Activated T-cell treated with anti-CD3 and anti-CD28 coated beads, Interleukin-2, amount 50 U/mL, for 72 hours (primary cell): Measurements from ENCODE around the gene GSK3B. TPM values are rescaled to one million over a fixed set of nuclear protein-coding genes. Genes with fewer than 3 reads are reported as not detected.
A peak's percentile ranks its signal among the peaks of the same experiment; 100 is the strongest.

Experiments
- ATAC-seq, 2 donors: fragments of 150-1000 bp; cut with Tn5 transposase; replicated peaks in 1 of 2; 2 replicates each; pipeline ENCODE4 v1.10.0; 2021; ENCODE audit warnings: moderate library complexity in 2 of 2, mild to moderate bottlenecking in 1 of 2
- DNase-seq, 2 donors: peaks; one replicate each; pipeline ENCODE4 v3.0.0; 2021 to 2022; ENCODE audit warnings: mixed read lengths in 1 of 2
- H3K27ac Mint-ChIP-seq: one replicate; pipeline ENCODE4 v1.8.0; 2022; ENCODE audit warnings: mild to moderate bottlenecking, moderate library complexity, mixed read lengths
- H3K27me3 Mint-ChIP-seq: one replicate; pipeline ENCODE4 v1.8.0; 2022; ENCODE audit warnings: low read depth, mixed read lengths
- H3K36me3 Mint-ChIP-seq, 2 donors: one replicate each; pipeline ENCODE4 v1.8.0; 2022; ENCODE audit warnings: mixed read lengths in 2 of 2, mild to moderate bottlenecking in 1 of 2; ENCODE audit not compliant: insufficient read depth in 2 of 2
- H3K4me1 Mint-ChIP-seq: one replicate; pipeline ENCODE4 v1.8.0; 2022; ENCODE audit warnings: low read depth, mixed read lengths
- H3K4me3 Mint-ChIP-seq, 2 donors: one replicate each; pipeline ENCODE4 v1.8.0; 2022; ENCODE audit warnings: mild to moderate bottlenecking in 2 of 2, mixed read lengths in 2 of 2, moderate library complexity in 2 of 2
- H3K9me3 Mint-ChIP-seq, 2 donors: one replicate each; pipeline ENCODE4 v1.8.0; 2022; ENCODE audit warnings: mixed read lengths in 2 of 2
- total RNA-seq, 2 donors: library from RNA; stranded (reverse); gene quantifications; one replicate each; pipeline ENCODE4 v1.2.3, GENCODE V29; 2022

The GSK3B gene
- total RNA-seq, 2 donors from 2014 or later, result 35.4 to 37.5 TPM

- no peaks in the 10 kb centered on the region for H3K9me3 Mint-ChIP-seq
- H3K4me3 Mint-ChIP-seq, result no peak overlapping the region
- no peaks in the 10 kb centered on the region for H3K27me3 Mint-ChIP-seq
- H3K27ac Mint-ChIP-seq, result no peak overlapping the region
- DNase-seq (peak; percentile 27 to 28), ATAC-seq (no peak)
- peaks cover 2 to 4% of the 10 kb centered on the region in 2 donors for H3K36me3 Mint-ChIP-seq
- peaks cover 33% of the 10 kb centered on the region for H3K4me1 Mint-ChIP-seq
These were observed 932 bp downstream of the GSK3B start for GRCh38 chr3:120093119-120093910.

- Mint-ChIP-seq H3K27me3 (no peaks in the 10 kb centered on the region), H3K27ac (no peak overlapping the region), H3K36me3 (peaks cover 2 to 4% of the 10 kb centered on the region in 2 donors), H3K4me3 (no peak overlapping the region), H3K4me1 (peaks cover 28% of the 10 kb centered on the region), H3K9me3 (no peaks in the 10 kb centered on the region)
- ATAC-seq (no peak), DNase-seq (no peak)
These were observed 1.8 kb downstream of the GSK3B start for GRCh38 chr3:120092474-120092873.

GRCh38 chr3:120090422-120090821, 3.8 kb downstream of the GSK3B start:
- H3K36me3 Mint-ChIP-seq, result peaks cover 0 to 4% of the 10 kb centered on the region in 2 donors
- H3K4me3 Mint-ChIP-seq, result no peak overlapping the region
- DNase-seq (no peak), ATAC-seq (no peak)
- H3K27me3 Mint-ChIP-seq, result no peaks in the 10 kb centered on the region
- peaks cover 25% of the 10 kb centered on the region for H3K4me1 Mint-ChIP-seq
- H3K9me3 Mint-ChIP-seq, result no peaks in the 10 kb centered on the region
- H3K27ac Mint-ChIP-seq, result no peak overlapping the region

GRCh38 chr3:120089089-120089488, 5.2 kb downstream of the GSK3B start:
- peak overlapping the region; percentile 8 to 36 for H3K4me3 Mint-ChIP-seq
- H3K9me3 Mint-ChIP-seq, result no peaks in the 10 kb centered on the region
- no peak for ATAC-seq
- H3K36me3 Mint-ChIP-seq, result peaks cover 0 to 4% of the 10 kb centered on the region in 2 donors
- H3K27ac Mint-ChIP-seq, result peak overlapping the region; percentile 8
- DNase-seq, result no peak
- H3K27me3 Mint-ChIP-seq, result no peaks in the 10 kb centered on the region
- H3K4me1 Mint-ChIP-seq, result peaks cover 25% of the 10 kb centered on the region

GRCh38 chr3:120088622-120089021, 5.6 kb downstream of the GSK3B start:
- peak overlapping the region; percentile 8 to 36 for H3K4me3 Mint-ChIP-seq
- DNase-seq (no peak), ATAC-seq (peak in 1 of 2 donors; percentile 31)
- peaks cover 25% of the 10 kb centered on the region for H3K4me1 Mint-ChIP-seq
- no peaks in the 10 kb centered on the region for H3K27me3 Mint-ChIP-seq
- no peaks in the 10 kb centered on the region for H3K9me3 Mint-ChIP-seq
- H3K27ac Mint-ChIP-seq, result peak overlapping the region; percentile 8
- H3K36me3 Mint-ChIP-seq, result peaks cover 0 to 4% of the 10 kb centered on the region in 2 donors

GRCh38 chr3:120081719-120082118, 12.5 kb downstream of the GSK3B start:
- DNase-seq (no peak), ATAC-seq (no peak)
- H3K4me3 Mint-ChIP-seq, result no peak overlapping the region
- no peaks in the 10 kb centered on the region for H3K9me3 Mint-ChIP-seq
- H3K27ac Mint-ChIP-seq, result no peak overlapping the region
- peaks cover 1 to 10% of the 10 kb centered on the region in 2 donors for H3K36me3 Mint-ChIP-seq
- H3K27me3 Mint-ChIP-seq, result no peaks in the 10 kb centered on the region
- peaks cover 53% of the 10 kb centered on the region for H3K4me1 Mint-ChIP-seq

GRCh38 chr3:120080836-120081235, 13.4 kb downstream of the GSK3B start:
- H3K9me3 Mint-ChIP-seq, result peaks cover 0 to 2% of the 10 kb centered on the region in 2 donors
- H3K4me3 Mint-ChIP-seq, result no peak overlapping the region
- no peak for ATAC-seq
- peaks cover 49% of the 10 kb centered on the region for H3K4me1 Mint-ChIP-seq
- H3K36me3 Mint-ChIP-seq, result peaks cover 4 to 16% of the 10 kb centered on the region in 2 donors
- DNase-seq, result no peak
- H3K27me3 Mint-ChIP-seq, result no peaks in the 10 kb centered on the region
- no peak overlapping the region for H3K27ac Mint-ChIP-seq

GRCh38 chr3:120077731-120078130, 16.5 kb downstream of the GSK3B start:
- DNase-seq (no peak), ATAC-seq (no peak)
- Mint-ChIP-seq H3K4me1 (peaks cover 65% of the 10 kb centered on the region), H3K27me3 (no peaks in the 10 kb centered on the region), H3K36me3 (peaks cover 5 to 26% of the 10 kb centered on the region in 2 donors), H3K4me3 (no peak overlapping the region), H3K9me3 (peaks cover 0 to 2% of the 10 kb centered on the region in 2 donors), H3K27ac (no peak overlapping the region)

- ATAC-seq, result peak in 1 of 2 donors; percentile 19
- peaks cover 0 to 2% of the 10 kb centered on the region in 2 donors for H3K9me3 Mint-ChIP-seq
- no peak for DNase-seq
- H3K4me3 Mint-ChIP-seq, result no peak overlapping the region
- H3K27me3 Mint-ChIP-seq, result no peaks in the 10 kb centered on the region
- H3K36me3 Mint-ChIP-seq, result peaks cover 4 to 17% of the 10 kb centered on the region in 2 donors
- peaks cover 46% of the 10 kb centered on the region for H3K4me1 Mint-ChIP-seq
- H3K27ac Mint-ChIP-seq, result no peak overlapping the region
These were observed 21.3 kb downstream of the GSK3B start for GRCh38 chr3:120072867-120073525.

GRCh38 chr3:120071259-120071658, 23.0 kb downstream of the GSK3B start:
- Mint-ChIP-seq H3K4me3 (no peak overlapping the region), H3K9me3 (peaks cover 0 to 2% of the 10 kb centered on the region in 2 donors), H3K27me3 (no peaks in the 10 kb centered on the region), H3K27ac (no peak overlapping the region), H3K36me3 (peaks cover 3 to 20% of the 10 kb centered on the region in 2 donors), H3K4me1 (peaks cover 47% of the 10 kb centered on the region)
- DNase-seq (no peak), ATAC-seq (no peak)

GRCh38 chr3:120070263-120070981, 23.8 kb downstream of the GSK3B start:
- Mint-ChIP-seq H3K36me3 (peaks cover under 1 to 13% of the 10 kb centered on the region in 2 donors), H3K27ac (no peak overlapping the region), H3K4me3 (no peak overlapping the region), H3K4me1 (peaks cover 42% of the 10 kb centered on the region), H3K27me3 (no peaks in the 10 kb centered on the region), H3K9me3 (peaks cover 0 to 2% of the 10 kb centered on the region in 2 donors)
- ATAC-seq (no peak), DNase-seq (no peak)

GRCh38 chr3:120067083-120067482, 27.2 kb downstream of the GSK3B start:
- no peaks in the 10 kb centered on the region for H3K27me3 Mint-ChIP-seq

GRCh38 chr3:120066634-120067033, 27.6 kb downstream of the GSK3B start:
- Mint-ChIP-seq H3K27me3 (no peaks in the 10 kb centered on the region), H3K36me3 (peaks cover 2 to 6% of the 10 kb centered on the region in 2 donors), H3K9me3 (peaks cover 0 to 2% of the 10 kb centered on the region in 2 donors), H3K4me1 (peaks cover 28% of the 10 kb centered on the region), H3K4me3 (no peak overlapping the region), H3K27ac (no peak overlapping the region)
- DNase-seq (no peak), ATAC-seq (no peak)

More at GRCh38 chr3:120067083-120067482, 27.2 kb downstream of the GSK3B start:
- ATAC-seq (no peak), DNase-seq (no peak)
- Mint-ChIP-seq H3K9me3 (peaks cover 0 to 2% of the 10 kb centered on the region in 2 donors), H3K4me1 (peaks cover 31% of the 10 kb centered on the region), H3K27ac (no peak overlapping the region), H3K4me3 (no peak overlapping the region), H3K36me3 (peaks cover 2 to 6% of the 10 kb centered on the region in 2 donors)
